Measurements from ENCODE around the gene PDZD11.
"Not testable (repeated sequence)": the region's sequence is repeated elsewhere in the genome, so short reads cannot be mapped to it uniquely, and the experiment has no call there.

Gene PDZD11, protein sequence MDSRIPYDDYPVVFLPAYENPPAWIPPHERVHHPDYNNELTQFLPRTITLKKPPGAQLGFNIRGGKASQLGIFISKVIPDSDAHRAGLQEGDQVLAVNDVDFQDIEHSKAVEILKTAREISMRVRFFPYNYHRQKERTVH

GRCh38 chrX:70289793-70290770, at the start of gene PDZD11, which contains the start of gene KIF4A:
Gene PDZD11 (minus strand): TSS chrX:70289927. CDS start chrX:70289341, 586 bp downstream.
Gene KIF4A (plus strand): TSS chrX:70290104. CDS start chrX:70290459, 355 bp downstream.
- peak; percentile 37 to 45 for DNase-seq

DNA sequence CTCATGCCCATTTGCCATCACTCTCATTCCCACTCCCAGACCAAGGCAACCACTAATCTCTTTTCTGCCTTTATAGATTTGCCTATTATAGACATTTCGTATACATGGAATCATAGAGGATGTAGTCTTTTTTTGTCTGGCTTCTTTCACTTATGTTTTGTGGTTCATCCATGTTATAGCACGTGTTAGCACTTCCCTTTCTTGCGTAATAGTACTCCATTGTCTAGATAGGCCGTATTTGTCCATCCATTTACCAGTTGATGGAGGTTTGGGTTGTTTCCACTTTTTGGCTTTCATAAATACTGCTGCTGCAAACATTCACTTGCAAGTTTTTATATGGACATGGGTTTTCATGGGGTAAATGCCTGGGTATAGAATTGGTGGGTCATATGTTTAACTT, 48.6 kb upstream of the PDZD11 start:
- DNase-seq: no peak

DNA sequence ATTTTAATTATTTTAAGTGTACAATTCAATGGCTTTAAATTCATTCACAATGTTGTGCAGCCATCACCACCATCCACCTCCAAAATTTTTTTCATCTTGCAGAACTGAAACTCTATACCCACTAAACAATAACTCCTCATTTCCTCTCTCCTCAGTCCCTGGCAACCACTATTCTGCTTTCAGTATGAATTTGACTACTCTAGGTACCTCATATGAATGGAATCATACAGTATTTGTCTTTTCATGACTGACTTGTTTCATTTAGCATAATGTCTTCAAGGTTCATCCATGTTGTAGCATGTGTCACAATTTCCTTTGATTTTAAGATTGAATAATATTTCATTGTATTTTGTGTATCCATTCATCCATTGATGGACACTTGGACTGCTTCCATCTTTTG, 47.0 kb upstream of the PDZD11 start:
- DNase-seq: no peak

DNA sequence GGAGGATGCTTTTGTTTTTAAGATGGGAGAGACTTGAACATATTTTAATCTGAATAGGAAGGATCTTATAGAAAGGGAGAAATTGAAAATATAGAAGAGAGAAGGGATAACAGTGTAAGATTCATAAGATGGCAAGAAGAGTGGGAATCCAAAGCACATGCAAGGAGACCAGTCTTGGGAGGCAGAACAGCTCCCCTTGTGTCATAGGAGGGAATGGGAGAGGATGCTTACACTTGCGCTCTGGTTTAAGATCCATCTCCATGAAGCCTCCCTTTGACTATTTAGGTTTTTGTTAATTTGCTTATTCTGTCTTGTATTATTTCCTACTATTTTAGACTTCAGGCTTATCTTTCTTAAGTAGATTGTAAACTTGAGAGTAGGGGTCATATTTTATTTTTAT, 42.9 kb upstream of the PDZD11 start:
- DNase-seq: no peak

- DNase-seq: no peak
Measured at GRCh38 chrX:70331161-70331560, 41.4 kb upstream of the PDZD11 start.

- no peak for DNase-seq
Measured at GRCh38 chrX:70324326-70324725, 34.6 kb upstream of the PDZD11 start.

GRCh38 chrX:70323628-70324027, 33.9 kb upstream of the PDZD11 start:
- not testable (repeated sequence) for DNase-seq

DNA sequence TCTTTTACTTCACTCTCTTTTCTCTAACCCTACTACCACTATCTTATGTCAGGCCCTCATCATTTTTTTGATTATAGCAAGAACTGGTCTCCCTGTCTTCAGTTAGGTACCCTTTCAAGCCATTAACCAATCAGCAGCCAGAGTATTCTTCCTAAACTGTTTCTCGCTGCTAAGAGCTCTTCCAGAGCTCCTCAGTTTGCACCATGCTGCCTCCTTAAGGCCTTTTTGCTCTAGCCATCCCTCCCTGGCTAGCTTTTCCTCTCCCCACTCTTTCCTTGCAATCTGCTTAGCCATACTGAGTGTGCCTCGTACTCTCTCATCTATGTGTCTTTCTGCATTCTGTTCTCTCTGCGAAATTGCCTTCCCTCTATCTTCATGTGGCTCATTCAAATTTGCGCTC, 33.1 kb upstream of the PDZD11 start:
- no peak for DNase-seq

GRCh38 chrX:70313503-70313902, 23.8 kb upstream of the PDZD11 start:
- no peak for DNase-seq

DNA sequence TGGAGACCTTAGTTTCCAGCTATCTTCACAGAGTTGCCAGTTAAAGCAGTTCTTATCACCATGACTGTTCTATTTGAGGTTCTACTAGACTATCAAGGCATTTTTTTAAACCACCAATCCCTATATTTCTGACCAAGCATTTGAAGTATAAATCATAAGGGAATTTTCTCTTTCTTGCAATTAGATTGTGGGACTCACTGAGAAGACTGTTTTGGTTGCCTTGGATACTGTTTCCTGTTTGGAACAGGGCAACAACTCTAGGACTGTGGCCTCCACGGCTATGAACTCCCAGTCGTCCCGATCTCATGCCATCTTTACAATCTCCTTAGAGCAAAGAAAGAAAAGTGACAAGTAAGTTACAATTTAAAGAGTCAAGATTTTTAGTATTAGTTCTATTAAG, 12.0 kb upstream of the PDZD11 start:
- DNase-seq: no peak

GRCh38 chrX:70293621-70294020, 3.9 kb upstream of the PDZD11 start:
- DNase-seq: no peak

DNA sequence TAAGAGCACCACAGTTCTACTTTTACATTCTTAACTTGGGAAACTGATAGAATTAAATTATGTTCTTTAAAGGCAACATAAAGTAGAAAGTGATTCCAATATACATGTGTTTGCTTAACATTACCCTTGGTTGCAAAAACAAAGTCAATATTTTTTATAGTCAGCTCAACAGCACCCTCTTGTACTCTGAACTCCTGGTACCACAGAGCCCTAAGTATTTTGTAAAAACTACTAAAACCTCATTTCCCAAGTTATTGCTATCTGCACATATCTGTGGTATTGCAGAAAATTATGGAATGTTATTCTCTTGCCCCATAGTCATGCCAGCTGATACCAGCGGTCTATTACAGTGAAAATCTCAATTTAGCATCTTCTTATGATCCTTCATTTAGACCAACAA, 3.1 kb upstream of the PDZD11 start:
- no peak for DNase-seq

DNA sequence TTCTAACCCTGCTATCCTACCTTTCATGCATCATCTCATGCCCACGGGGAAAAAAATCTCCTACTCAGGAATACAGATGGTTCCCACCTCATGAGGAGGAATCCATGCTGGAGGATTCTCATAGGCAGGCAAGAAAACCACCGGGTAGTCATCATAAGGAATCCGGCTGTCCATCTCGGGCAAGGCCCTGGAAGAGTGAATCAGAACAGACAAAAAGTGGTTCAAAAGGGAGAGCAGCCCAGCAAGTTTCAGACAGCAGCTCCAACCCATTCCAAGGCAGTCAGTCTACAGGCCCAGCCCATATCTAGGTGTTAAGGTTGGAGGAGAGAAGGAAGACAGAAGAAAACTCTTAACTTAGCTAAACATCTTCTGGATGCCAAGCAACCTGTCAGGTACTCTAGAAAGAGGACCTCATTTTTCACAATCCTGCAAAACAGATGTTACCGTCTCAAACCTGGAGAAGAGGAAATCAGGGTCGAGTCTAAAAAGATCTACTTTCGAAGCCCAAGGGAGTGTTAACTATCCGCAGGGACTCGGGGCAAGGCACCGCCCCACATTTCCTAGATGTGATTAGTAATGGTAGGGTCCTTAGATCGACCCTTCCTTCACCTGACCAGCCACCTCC, 447 bp downstream of the PDZD11 start:
- no peak for DNase-seq

GRCh38 chrX:70281951-70282350, 7.8 kb downstream of the PDZD11 start, which contains the start of gene RAB41:
Gene RAB41 (plus strand): TSS chrX:70282172. CDS start chrX:70282218, 46 bp downstream.
- DNase-seq: no peak

DNA sequence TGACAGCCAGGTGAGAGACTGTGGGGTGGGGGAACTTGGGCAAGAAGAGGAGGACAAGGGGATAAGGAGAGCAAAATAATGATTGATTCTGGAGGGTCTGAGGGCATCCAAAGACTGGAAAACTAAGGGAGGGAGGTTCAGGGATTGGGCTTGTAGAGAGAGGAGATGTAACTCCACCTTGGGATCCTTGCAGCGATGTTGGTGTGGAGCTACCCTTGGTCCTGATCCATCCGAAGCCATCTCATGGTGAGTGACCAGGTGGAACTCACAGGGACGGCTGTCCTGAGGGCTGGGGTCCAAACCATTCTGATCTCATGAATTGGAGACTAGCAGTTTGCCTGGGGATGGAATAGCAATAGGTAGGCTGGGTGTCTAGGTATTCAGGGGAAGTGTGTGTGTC, 9.2 kb downstream of the PDZD11 start:
- DNase-seq: no peak

DNA sequence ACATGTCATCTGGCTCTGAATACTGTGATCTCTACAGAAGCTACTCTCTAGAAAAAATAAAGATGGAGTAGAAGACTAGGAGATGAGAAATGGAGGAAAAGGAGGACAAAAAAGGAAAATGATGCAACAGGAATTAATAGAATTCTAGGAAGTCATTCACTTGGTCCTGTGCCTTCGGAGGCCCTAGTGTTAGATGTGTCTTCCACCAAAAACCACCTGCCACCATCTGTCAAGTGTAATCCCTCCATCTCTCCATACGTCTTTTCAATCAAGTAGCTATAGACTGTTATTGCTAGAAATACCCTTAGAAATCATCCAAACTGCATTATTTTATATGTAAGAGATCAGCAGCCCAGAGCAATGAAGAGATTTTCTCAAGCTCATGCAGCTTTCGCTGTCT, 10.6 kb downstream of the PDZD11 start:
- DNase-seq: no peak

DNA sequence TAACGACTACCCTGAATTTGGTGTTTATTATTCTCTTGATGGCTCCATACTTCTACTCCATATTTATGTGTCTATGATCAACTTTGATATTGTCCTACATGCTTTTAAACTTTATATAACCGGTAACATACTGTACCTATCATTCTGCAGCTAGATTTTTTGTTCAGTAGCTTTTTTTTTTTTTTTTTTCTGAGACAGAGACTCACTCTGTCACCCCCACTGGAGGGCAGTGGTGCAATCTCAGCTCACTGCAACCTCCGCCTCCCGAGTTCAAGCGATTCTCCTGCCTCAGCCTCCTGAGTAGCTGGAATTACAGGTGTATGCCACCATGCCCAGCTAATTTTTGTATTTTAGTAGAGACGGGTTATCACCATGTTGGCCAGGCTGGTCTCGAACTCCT, 15.7 kb downstream of the PDZD11 start:
- DNase-seq: not testable (repeated sequence)

DNA sequence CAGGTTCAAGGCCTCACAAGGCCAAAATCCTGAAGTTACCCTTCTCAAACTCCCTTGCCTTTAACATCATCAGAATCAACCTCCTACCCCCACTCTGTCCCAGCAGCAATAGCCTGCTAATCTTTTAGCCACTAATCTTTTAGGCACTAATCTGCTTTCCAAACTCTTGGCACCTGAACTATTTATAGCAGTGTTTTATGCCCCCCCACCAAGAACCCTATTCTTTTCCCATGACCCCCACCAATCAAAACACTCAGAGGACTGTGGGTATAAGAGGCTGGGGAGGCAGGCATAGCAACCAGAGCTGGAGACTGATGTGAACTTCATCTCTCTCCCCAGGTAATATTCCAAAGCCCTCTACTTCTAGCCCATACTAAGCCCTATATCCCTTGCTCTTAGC, 21.7 kb downstream of the PDZD11 start, which contains the start of gene ARR3:
TSS of gene ARR3 (plus strand) at position 301 of the 400 bp plus-strand sequence. CDS start 1,052 bp downstream, outside the sequence.
- DNase-seq: no peak

DNA sequence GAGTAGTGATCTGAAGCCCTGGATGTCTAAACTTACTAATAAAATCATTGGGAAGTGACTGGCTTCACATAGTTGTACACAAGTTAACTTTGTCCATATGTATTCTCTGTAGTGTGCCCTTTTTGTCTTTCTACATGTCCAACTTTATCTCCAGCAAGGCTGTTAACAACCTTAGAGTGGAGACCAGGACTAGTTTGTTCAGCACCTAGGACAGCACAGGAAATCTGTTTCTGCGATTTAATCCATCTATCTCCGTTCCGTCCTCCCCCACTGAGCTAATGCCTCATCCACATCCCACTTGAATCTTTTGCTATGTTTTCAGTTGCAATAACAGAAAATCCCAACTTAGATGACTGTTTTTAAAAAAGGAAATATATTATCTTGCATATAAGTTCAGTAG, 24.9 kb downstream of the PDZD11 start:
- DNase-seq: no peak

DNA sequence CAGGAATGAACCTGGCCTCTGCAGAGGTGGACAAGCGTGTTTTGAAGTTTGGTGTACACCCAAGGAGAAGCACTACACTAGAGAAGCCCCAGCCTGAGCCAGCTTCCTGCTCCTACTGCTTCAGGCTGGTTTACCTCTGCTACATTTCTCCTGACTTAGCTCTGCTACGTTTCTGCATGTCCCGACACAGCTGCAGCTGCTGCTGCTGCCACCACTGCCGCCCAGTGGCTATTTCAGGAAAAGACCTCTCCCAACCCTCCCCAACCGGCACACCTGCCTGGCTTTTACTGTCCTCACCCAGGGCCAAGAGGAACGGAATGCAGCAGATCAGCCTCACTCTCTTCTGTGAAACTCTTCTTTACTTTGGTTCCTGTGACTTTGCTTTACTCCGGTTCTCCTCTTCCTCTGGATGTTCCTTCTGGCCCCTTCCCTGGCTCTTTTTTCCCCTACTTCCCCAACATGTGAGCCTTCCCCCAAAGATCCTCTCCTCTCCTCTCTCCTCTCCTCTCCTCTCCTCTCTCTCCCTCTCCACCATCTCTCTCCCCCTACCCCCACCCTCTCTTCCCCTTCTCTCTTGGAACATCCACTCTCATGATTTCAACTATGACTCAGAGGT, 26.7 kb downstream of the PDZD11 start:
- peak in 1 of 2 experiments; percentile 3 for DNase-seq

- DNase-seq: no peak
Measured at GRCh38 chrX:70260104-70260503, 29.6 kb downstream of the PDZD11 start, which contains the start of gene P2RY4. Gene P2RY4 (minus strand): TSS chrX:70260204. CDS start chrX:70259624, 580 bp downstream.

GRCh38 chrX:70257423-70258288, 32.1 kb downstream of the PDZD11 start:
- DNase-seq: no peak

Data from NCI-H1930 (cell line).